GM19351 (cell line): ENCODE measurements around the gene ADAMTS7.
"Not testable (repeated sequence)": the region's sequence is repeated elsewhere in the genome, so short reads cannot be mapped to it uniquely, and the experiment has no call there.

Experiments
- ATAC-seq: cut with Tn5 transposase; IDR thresholded peaks from one replicate; pipeline ENCODE4 v1.9.1; 2021; ENCODE audit warnings: mild to moderate bottlenecking, moderate library complexity; ENCODE audit not compliant: unreplicated experiment

The ADAMTS7 gene

DNA sequence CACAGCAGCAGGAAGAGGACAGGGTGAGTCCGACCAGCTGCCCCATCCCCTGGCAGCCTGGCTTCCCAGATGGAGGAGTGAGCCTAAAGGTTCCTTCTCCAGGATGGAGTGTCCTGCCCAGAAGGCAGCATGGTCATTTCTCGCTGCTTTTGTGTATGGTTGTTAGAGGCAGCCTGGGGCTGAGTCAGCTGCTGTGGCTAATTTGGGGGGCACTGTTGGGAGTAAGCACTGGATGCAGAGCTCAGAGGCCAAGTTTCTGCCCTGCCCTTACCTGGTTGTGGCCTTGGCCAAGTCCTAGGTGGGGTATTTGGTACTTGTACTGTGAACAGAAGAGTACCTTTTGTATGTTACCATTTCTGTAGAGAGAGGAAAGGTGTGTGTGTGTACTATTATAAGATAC, 78.6 kb downstream of the ADAMTS7 start:
- no peak for ATAC-seq

DNA sequence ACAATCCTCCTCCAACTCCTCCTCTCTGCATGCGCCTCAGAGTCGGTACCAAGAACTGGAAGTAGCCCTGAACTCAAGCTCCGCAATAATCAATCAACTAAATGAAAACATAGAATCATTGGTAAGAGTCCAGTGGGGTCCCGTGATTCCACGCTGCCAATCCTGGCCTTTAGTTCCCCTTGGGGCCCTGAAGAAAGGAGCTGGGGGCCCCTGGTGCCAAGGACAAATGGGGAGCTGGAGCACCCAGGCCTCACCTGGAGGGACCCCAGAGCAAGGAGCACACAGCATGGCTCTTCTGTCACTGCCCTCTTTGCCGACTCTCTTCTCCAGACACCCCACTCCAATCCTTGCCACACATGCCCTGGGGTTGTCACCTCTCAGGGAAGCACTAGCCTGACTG, 80.3 kb downstream of the ADAMTS7 start:
- no peak for ATAC-seq

DNA sequence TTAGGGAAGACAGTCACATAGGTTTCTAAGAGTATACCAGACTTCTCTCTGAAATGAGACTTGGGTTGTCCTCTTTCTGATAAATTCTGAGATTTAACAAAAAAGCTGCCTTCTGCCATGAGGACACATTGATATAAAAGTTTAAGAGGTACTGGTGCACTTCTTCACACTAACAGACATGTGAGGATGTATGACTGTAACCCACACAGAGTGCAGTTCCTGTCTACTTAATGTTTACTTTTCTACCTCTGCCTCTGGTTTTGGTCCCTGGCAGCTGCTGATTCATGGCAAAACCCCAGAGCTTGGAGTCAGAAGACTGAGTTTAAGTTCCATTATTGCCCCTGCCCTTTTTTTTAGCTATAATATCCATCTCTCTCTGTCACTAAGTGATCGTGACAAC, 82.8 kb downstream of the ADAMTS7 start:
- ATAC-seq = not testable (repeated sequence)

DNA sequence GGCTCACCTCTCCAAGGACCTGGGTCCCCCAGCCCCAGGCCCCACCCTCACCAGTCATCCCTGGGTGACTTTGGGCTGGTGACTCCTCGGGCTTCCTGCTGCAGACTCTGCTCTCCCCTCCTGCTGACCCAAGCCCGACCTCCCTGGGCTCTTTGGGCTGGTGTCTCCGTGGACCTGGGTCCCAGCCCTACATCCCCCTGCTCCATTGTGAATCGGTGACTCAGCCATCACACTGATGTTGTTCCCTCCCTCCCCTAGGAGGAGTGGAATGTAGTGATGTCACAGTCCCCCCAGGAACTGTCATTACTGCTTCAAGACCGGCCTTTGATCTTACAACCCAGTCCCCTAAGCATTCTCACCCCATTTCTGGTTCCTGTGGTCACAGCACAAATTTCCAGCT, 83.7 kb downstream of the ADAMTS7 start:
- ATAC-seq = no peak

DNA sequence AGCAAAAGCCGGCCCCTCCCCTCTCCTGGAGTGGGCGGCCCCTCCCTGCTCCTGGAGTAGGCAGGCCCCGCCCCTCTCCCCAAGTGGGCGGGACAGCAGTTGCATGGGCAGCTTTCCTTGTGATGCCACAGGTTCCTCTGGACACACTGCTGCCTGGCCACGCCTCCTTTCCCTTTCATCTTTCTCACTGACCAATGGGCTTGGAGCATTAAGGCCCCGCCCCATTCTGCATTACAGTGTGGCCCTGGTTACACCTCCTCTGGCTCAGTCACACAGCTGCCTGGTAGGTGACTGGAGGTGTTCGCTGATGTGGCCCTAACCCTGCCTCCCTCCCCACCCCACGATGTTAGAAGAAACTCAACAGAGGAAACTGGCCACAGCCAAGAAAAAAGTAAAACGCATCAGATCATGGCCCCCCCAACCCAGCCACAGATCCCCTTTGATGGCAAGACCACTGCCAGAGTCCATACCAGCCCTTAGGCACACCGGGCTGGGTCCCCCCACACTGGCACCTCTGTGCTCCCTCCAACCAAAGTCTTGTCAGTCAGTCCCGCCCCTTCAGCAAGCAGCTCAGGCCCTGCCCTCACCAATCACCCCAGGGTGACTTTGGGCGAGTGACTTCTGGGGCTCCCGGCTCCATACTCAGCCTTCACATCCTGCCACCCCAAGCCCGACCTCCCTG, 84.3 kb downstream of the ADAMTS7 start:
- ATAC-seq = no peak

DNA sequence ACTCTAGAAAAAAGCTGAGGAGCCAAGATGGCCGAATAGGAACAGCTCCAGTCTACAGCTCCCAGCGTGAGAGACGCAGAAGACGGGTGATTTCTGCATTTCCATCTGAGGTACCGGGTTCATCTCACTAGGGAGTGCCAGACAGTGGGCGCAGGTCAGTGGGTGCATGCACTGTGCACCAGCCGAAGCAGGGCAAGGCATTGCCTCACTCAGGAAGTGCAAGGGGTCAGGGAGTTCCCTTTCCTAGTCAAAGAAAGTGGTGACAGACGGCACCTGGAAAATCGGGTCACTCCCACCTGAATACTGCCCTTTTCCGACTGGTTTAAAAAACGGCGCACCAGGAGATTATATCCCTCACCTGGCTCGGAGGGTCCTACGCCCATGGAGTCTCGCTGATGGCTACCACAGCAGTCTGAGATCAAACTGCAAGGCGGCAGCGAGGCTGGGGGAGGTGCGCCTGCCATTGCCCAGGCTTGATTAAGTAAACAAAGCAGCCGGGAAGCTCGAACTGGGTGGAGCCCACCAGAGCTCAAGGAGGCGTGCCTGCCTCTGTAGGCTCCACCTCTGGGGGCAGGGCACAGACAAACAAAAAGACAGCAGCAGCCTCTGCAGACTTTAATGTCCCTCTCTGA, 91.3 kb downstream of the ADAMTS7 start:
- not testable (repeated sequence) for ATAC-seq

DNA sequence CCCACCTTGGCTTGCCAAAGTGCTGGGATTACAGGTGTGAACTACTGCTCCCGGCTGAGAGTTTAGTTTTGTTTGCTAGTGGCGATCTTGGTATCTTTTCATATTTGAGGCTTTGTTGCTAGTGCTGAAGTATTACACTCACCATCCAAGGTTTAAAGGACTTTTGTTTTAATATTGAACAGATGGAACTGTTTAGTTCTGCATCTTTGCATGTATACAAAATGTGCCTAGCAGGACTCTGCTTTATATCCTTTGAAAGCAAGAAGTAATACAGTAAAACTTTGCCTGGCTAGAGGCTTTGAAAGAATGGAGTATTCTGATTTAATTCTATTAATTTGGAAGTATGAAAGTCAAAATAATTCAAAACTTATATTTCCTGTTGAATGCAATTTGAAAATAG, 92.4 kb downstream of the ADAMTS7 start:
- ATAC-seq = no peak

DNA sequence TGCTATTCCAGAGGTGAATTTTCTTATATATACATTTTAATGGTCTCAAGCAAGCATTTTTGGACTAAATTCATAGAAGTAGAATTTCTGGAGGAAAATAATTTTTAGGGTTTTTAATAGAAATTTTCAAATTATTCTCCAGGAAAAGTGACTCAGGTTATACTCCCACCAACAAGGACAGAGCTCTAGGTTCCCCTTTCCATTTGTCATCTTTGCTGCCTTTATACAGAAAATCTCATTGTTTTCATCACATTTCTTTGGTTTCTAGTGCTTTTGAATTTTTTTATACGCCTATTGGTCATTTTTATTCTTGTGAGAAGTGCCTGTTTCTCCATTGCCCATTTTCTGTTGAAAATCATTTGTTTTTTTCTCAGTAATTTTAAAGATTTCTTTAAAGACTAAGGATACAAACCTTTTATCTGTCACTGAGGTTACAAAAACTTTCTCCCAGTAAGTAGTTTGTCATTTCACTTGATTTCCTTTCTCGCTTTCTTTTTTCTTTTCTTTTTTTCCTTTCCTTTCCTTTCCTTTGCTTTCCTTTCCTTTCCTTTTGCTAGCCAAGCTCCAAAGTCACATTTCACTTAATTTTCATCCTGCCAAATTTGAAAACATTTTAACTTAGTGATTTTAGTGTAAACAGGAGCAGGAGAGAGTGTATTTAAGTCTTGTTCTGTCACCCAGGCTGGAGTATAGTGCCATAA, 93.2 kb downstream of the ADAMTS7 start:
- ATAC-seq = no peak

DNA sequence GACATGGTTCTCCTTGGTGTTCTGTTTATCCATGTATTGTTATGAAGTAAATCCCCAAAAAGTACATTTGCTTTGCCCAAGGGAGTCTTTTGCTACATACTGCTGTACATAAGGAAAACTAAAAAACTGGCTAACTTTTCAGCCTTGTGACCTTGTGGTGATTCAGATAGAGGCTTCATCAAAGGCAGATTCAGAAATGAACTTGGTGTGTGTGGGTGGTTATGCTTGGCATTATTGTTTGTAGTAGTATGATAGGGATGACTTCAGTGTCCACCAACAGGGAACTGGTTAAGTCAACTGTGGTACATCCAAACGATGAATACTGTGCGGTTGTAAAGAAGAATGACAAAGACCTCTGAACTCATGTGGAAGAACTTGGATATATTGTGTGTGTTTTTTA, 94.6 kb downstream of the ADAMTS7 start:
- ATAC-seq = no peak

DNA sequence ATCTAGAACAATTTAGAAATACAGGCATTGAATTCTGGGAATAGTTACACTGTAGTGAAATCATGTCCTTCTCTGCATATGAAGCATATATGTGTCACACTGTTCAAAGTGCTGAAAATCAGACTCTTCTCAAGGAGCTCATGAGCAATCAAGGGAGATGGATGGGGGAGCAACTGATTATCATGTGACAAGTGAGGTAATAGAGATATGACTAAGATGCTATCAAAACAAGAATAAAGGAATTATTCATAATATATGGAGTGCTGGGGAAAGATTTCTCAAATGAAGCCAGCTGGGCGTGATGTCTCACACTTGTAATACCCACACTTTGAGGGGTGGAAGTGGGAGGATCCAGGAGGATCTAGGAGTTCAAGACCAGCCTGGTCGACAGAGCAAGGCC, 95.3 kb downstream of the ADAMTS7 start:
- no peak for ATAC-seq

DNA sequence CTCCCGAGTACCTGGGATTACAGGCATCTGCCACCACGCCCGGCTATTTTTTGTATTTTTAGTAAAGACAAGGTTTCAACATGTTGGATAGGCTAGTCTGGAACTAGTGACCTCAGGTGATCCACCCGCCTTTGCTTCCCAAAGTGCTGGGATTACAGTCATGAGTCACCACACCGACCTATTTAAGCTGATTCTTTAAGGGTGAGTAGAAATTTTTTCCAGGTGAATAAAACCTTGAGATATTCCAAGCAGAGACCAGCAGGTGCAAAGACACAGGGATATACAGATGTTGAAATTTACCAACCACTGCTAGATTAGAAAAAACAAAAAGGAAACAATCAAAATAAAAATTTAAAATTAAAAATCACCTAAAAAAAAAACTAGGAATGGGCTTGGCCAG, 95.8 kb downstream of the ADAMTS7 start:
- no peak for ATAC-seq

DNA sequence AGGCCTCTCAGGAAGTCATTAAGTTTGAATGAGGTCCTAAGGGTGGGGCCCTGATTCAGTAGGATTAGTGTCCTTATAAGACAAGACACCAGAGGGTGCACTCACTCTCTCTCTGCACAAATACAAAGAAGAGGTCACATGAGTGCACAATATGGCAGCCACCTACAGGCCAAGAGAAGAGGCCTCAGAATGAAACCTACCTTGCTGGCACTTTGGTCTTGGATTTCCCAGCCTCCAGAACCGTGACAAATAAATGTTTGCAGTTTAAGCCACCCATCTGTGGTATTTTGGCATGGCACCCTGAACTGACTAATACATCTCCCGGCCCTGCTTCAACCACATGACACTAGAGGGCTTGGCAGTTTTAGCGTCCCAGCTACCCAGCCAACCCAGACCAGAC, 96.4 kb downstream of the ADAMTS7 start:
- ATAC-seq = no peak

DNA sequence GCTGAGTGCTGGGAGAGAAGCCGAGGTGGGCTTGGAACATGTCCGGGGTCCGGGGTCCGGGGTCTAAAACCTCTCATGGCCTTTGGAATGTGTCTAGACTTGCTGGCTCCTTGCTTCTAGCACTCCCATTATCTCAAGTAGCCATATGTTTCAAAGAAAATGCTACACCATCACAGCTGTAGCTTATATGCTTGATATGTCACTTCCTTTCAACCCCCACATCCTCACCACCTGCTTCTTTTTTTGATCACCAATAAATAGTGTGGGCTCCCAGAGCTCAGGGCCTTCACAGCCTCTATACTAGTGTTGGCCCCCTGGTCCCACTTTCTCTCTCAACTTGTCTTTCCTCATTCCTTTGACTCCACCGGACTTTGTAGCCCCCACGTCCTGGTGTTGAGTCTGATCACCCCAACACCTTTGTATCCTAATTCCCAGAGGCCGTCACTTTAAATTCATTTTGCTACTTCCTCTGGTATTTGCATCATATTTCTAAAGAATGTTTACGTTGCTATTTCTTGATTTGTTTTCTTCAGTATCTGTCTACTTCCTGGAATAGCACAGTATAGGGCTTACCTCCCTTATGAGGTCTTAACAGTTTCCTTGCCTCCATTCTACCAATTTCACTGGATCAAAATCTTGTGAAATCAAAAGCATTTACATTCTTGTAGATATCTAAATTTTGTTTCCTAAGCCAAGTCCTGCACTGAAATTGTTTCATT, 98.3 kb downstream of the ADAMTS7 start:
- ATAC-seq = no peak

DNA sequence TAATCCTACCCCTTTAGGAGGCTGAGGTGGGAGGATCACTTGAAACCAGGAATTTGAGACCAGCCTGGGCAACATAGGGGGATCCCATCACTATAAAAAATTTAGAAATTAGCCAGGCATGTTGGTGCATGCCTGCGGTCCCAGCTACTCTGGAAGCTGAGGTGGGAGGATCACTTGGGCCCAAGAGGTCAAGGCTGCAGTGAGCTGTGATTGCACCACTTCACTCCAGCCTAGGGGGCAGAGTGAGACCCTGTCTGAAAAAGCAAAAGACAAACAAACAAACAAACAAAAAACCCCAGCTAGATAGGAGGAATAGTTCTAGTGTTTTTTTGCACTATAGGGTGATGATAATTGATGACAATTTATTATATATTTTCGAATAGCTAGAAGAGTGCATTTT, 99.6 kb downstream of the ADAMTS7 start:
- ATAC-seq = no peak

DNA sequence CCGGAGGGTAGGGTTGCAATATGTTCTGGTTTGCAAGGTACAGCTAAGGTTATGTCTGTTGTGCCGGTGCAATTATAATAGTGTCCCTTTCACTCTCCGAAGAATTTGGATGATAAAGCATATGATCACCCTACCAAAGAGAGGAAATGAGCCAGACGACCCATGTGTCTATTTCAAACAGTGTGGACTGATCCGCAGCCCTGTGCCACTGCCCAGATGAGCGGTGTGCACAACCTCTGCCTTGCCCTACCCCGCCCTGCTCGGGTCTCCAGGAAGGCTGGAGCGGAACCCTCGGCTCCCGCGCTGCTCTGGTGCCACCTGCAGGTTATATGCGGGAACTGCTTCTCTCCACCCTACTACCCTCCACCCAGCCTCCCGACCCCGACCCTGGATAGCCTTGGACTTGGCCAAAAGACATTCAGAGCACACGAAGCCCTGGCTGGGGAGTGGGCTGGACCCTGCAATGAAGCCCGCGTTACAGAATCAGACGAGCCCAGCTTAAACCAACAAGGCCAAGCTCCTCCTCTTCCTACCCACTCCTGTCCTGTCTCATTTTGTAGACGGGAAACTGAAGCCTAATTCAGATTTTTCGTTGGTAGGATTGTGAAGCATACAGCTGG, 101.9 kb downstream of the ADAMTS7 start:
- no peak for ATAC-seq
